ENCODE measurements around the gene ASGR1. TPM values are rescaled to one million over a fixed set of nuclear protein-coding genes. Genes with fewer than 3 reads are reported as not detected.
A peak's percentile ranks its signal among the peaks of the same experiment; 100 is the strongest.
"Not testable (repeated sequence)": the region's sequence is repeated elsewhere in the genome, so short reads cannot be mapped to it uniquely, and the experiment has no call there.

Gene ASGR1
- total RNA-seq, 1 experiment from 2014 or later: 2.8 TPM

DNA sequence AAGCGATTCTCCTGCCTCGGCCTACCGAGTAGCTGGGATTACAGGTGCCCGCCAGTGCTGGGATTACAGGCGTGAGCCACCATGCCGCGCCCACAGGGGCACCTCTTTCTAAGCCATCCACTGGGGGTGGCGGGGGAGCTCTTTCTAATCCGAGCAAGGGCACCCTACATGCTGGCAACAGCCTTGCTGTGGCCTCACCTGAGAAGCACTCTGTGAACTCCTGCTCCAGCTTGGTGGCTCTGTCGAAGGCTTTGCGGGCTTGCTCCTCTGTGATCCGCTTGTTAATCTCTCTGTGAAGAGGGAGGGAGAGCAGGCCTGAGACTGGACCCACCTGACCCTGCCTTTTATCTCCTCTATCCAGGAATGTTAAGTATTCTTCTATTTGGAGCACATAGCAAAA lies 11.9 kb upstream of the ASGR1 start:
- no peak for DNase-seq (ENCODE audit: low read depth)

DNA sequence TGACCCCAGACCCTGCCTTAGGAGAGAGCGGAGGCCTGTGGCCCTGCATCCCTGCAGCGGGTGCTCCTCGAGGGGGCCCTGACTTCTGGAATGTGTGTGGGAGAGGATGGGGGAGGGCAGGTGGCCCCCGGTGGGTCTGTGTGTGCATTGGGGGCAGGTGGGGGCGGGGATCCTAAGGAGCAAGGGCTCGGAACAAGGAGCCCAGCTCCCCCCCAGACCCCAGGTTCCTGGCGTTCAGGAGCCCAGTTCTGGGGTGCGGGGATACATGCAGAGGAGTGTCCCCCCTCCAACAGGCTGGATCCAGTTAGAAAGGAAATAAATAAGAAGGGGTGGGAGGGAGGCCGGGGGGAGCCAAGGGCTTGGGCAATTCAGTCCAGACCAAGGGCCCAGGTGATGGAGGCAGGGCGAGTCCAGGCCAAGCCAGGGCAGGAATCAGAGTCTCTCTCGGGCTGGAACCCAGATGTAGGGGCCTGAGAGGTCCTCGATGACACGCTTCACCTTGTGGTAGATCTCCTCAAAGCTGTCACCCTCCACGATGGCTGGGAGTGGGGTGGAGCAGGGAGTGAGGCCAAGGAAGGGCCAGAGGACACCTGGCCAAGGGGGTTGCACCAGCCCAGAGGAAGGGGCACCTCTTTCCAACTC lies 11.2 kb upstream of the ASGR1 start:
- DNase-seq (ENCODE audit: low read depth): no peak

DNA sequence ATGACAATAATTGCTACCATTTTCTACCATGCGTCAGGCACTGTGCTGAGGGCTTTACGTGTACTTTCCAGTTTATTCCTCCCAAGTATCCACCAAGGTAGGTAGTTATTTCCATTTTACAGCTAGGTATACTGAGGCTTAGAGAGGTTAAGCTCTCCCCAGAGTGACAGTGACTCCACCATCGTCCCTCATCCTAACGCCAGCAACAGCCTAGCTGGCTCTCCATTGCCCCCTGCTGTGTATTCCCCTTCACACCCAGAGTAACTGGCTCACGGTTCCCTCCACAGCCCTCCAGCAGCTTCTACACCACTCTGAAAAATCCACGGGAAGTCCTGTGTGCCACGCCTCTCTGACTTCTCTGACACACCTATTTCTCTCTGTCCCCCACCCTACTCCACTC lies 7.1 kb upstream of the ASGR1 start:
- no peak for DNase-seq (ENCODE audit: low read depth)

DNA sequence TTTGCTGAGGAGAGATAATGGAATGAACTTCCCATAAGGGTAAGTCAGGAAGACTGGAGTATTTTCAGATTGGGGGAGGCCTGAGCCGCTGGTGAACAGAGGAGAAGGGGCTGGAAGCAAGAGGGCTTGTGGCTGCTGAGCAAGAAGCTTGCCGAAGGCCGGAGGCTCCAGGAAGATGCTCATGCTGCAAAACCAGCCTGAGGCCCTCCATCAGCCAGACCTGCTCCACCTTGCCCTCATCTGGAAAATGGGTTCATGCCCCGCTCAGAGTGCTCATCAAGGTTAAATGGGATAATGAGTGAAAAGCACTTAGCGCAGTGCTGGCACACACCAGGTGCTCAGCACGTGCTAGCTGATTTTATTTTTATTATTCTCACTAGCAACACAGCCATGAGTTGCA lies 5.5 kb upstream of the ASGR1 start:
- no peak for DNase-seq (ENCODE audit: low read depth)

- no peak for DNase-seq (ENCODE audit: low read depth)
These were observed 4.9 kb upstream of the ASGR1 start for GRCh38 chr17:7184091-7184488.

GRCh38 chr17:7183433-7184090 lies 4.4 kb upstream of the ASGR1 start:
- no peak for DNase-seq (ENCODE audit: low read depth)

GRCh38 chr17:7182101-7182500 lies 2.9 kb upstream of the ASGR1 start:
- DNase-seq (ENCODE audit: low read depth): not testable (repeated sequence)

DNA sequence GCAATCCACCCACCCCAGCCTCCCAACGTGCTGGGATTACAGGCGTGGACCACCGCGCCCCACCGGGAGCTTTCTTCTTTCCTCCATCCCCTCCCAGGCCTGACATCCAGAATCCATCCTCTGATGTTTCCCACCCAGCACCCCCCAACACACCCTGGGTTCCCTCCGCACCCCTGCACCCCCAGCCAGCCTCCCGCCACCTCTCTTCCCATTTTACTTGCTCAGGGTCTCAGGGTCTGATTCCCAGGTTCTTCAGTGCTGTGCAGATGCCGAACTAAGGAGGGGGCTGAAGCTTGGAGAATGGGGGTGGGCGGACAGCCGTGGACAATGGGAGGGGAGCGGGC lies 225 bp downstream of the ASGR1 start:
- DNase-seq (ENCODE audit: low read depth): no peak

- DNase-seq (ENCODE audit: low read depth): no peak
These were observed 1.2 kb downstream of the ASGR1 start for GRCh38 chr17:7177954-7178477.

DNA sequence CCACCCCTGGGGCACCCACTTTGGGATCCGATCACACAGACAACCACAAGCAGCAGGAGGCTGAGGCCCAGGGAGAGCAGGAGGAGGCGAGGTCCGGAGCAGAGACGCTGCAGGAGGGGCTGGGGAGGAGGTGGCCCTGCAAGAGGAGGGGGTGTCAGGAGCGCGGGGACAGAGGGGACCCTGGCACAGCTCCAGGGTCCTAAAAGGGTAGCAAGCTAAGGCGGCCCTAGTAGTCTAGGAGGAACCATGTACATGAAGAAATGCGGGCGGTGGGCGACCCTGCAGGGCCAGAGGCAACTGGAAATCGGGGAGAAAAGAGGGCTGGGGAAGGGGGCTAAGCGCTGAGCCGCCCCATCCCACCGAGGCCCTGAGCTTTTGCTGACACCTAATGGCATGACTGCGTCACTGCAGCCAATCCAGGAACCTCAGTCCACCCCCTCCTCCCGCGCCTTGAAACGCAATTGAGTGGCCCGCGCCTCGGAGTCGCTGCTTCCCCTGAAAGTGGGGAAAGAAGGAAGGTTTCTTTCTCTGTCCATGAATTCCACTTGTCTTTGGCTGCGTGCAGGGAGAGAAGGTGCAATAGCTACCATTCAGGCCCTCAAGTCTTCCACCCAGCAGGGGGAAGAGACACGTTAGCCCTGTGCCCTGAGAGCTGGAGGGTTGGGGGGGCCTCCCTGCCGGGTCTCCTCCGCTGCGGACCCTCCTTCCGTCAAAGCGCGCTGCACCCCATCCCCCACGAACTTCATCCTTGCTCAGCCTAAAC lies 1.8 kb downstream of the ASGR1 start:
- peak; percentile 55 for DNase-seq (ENCODE audit: low read depth)

- no peak for DNase-seq (ENCODE audit: low read depth)
These were observed 2.4 kb downstream of the ASGR1 start for GRCh38 chr17:7176841-7177190.

GRCh38 chr17:7176107-7176840 lies 2.9 kb downstream of the ASGR1 start:
- DNase-seq (ENCODE audit: low read depth): no peak

GRCh38 chr17:7175330-7175733 lies 3.8 kb downstream of the ASGR1 start:
- DNase-seq (ENCODE audit: low read depth): no peak

DNA sequence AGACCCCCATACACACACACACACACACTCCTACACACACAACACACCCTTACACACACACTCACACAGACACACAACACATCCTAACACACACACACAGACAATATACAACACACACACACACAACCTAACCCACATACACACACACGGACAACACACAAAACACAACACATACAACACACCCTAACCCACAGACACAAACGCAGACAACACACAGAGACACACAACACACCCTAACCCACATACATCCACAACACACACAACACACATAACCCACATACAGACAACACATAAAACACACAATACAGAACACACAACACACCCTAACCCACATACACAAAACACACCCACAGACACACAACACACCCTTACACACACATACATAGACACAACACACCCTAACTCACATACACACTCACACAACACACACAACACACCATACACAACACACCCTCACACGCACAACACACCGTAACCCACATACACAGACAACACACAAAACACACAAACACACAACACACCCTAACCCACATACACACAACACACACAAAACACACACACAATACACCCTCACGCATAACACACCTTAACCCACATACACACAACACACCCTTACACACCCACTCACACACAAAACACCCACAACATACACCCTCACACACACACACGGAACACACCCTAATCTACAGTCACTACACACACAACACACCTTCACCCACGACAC lies 4.4 kb downstream of the ASGR1 start:
- DNase-seq (ENCODE audit: low read depth): no peak

- no peak for DNase-seq (ENCODE audit: low read depth)
These were observed 5.2 kb downstream of the ASGR1 start for GRCh38 chr17:7173687-7174602.

DNA sequence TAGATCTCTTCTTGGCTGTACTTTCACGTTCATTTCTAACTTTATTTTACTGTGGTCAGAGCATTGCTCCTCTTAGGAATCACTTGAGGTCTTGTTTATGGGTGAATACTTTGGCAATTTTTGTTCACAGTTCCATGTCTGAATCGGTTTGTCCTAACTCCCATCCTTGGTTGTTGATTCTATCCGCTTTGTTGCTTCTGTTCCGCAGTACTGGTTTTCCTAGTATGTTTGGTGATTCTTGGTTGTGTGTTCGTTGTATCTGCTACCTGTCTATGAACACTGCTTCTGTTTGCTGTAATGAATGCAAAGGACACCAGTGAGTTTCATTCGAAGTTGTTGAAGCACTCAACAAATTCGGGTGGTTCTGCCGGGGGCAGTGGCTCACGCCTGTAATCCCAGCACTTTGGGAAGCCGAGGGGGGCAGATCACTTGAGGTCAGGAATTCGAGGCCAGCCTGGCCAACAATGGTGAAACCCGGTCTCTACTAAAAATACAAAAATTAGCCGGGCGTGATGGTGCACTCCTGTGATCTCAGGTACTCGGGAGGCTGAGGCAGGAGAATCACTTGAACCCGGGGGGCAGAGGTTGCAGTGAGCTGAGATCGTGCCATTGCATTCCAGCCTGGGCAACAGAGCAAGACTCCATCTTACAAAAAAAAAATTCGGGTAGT lies 6.5 kb downstream of the ASGR1 start:
- DNase-seq (ENCODE audit: low read depth): not testable (repeated sequence)

DNA sequence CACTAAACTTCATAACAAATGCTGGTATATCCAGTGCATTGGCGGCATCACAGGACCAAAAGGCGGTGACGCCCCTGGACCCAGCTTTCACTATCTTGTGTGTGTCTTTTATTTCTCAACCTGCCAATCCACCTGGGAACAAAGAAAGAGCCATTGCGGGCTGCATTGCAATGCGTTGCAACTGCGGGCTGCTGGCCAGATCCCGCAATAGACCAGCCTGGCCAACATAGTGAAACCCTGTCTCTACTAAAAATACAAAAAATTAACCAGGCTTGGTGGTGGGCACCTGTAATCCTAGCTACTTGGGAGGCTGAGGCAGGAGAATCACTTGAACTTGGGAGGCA lies 9.6 kb downstream of the ASGR1 start:
- not testable (repeated sequence) for DNase-seq (ENCODE audit: low read depth)

DNA sequence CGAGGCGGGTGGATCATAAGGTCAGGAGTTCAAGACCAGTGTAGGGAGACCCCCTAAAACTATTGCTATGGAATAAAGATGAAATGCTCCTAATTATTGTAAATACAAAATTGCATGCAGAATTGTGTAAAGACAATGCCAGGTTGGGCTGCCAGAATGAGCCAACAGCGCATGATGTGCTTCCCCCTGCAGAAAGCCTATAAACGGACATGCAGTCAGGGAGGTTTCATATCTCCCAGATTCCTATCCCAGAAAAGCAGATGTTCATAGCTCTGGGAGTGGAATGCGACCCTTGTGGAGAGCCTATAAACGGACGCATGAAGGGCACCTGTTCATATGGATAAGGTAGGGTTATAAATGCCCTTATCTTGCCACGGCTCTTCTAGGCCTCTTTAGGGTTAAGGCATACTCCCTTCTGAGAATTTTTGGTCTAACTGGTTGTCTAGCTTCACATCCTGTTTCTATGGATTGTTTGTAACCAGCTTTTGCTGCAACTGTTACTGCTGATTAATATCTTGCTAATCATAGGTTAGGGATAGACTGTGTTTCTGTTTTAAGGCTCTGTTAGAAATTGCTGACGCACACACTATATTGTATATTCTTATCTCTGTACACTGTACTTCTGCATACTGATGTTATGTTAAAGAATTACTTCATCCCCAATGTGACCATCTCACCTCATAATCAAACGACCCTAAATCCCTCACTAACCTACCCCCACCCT lies 10.2 kb downstream of the ASGR1 start:
- not testable (repeated sequence) for DNase-seq (ENCODE audit: low read depth)

DNA sequence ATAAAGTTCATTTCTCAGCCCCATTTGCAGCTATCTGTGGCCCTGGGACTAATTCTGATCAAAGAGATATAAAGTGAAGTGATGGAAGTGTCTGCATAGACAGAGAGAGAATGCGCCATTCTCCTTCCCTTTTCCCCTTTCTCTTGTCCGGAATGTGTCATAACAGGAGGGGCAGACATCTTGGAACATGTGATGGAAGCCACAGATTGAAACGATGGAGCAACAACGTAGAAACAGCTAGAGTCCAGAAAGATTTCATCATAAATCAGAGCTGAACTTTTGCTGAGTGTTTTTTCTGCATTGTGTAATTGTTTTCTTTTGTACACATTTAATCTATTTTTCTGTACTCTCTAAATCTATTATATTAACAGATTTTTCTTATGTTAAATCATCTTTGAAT lies 11.3 kb downstream of the ASGR1 start:
- no peak for DNase-seq (ENCODE audit: low read depth)
